ENCODE results near the gene MYO19.

- no peak; the same call in 1 of the 2 replicates for TF ChIP-seq CTCF (conservative IDR thresholded peaks at IDR 0.05)
- TF ChIP-seq ZFX (IDR thresholded peaks at IDR 0.05), result no peak
These were observed 74.3 kb downstream of the MYO19 start for GRCh38 chr17:36460265-36460937.
